GM21367 (cell line): ENCODE measurements around the gene ALDH8A1.

Experiments used
- ATAC-seq: cut with Tn5 transposase; IDR thresholded peaks from one replicate; pipeline ENCODE4 v1.9.1; 2021; ENCODE audit not compliant: unreplicated experiment

ALDH8A1 gene

DNA sequence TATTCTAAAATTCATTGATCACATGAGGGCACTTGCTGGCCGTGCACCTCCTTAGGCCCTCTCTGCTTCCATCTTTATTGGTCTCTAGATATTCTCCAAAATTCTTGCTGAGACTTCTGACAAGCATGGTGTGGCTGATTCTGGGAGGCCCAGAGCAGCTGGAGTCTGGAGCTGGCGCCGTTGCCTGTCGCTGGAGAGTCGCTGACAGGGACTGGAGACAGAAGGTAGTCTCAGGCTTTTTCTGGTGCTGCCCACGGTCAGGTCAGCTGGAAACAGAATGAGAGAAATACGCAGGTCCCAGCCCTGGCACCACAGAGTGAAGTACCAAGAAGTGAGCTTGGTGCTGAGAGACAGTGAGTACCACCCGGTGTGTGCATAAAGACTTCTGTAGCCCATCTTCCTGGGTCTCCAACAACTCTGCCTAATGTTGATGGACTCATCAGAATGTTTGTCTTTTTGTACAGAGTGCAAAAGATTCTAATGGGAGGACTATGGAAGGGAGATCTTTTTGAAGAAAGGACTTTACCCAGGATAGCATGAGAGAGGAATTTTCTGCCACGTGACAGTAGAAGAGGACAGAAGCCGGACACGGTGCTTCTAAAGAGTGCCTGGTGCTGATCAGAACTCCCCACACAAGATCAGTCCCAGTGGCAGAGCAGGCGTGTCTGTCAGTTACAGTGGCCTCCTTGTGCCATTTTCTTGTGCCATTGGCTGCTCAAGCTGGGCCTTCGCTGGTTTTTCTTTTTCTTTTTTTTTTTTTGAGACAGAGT lies 1.8 kb upstream of the ALDH8A1 start:
- no peak for ATAC-seq

DNA sequence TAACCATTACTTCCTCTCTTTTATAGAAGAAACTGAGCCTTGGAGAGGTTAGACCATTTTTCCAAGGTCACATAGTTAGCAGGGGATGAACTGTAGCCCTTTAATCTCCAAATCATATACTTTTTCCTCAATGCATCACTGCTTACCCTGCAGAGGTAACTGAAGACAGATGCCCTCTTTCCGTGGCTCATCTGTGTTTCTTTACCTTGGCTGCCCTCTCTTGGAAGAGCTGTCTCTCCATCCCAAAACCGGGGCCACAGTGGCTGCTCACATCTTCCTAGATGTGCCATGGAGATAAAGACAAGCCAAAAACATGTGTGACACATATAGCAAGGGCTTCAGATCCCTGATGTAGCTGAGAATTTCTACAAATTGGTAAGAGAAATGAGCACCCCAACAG lies 581 bp upstream of the ALDH8A1 start:
- no peak for ATAC-seq

DNA sequence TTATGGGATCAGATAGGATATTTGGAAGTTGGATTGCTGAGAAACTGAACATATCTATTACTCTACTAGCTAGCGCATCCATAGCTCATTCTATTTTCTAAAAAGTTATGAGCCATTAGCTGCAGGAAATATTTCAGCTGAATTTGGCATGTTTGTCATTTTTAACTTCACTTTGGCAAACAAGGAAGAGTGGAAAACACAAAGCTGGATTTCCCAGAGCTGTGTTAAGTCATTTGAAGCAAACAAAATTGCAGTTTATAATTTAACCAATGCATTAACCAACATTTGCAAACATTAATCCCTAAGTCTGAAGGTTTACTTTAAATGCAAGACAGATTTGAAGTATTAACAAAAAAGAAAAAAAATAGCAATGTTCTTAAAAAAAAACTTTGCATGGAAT lies 1.2 kb downstream of the ALDH8A1 start:
- no peak for ATAC-seq

DNA sequence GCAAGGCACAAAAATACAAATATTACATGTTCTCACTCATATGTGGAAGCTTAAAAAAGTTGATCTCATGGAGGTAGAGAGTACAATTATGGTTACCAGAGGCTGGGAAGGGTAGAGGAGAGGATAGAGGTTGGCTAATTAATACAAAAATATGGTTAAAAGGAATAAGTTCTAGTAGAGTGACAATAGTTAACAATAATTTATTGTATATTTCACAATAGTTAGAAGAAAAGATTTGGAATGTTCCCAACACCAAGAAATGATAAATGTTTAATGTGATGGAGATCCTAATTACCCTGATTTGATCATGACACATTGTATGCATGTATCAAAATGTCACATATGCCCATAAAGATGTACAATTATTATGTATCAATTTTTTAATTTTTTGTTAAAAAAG lies 1.8 kb downstream of the ALDH8A1 start:
- no peak for ATAC-seq

DNA sequence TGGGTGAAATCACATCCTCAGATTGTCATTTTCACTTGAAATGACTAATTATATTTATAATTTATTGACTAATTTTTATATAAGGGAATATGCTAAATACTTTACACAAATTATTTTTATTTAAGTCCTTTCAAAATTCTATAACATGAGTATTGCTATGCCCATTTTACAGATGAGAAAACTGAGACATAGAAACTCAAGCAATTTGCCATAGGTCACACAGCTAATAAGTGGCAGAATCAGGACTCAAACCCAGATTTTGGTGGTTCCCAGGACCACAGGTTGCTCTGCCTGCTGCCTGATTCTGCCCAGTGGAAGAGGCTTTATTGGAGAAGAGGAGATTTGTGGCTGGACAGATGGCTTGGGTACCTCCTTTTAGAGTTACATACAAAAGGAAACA lies 4.9 kb downstream of the ALDH8A1 start:
- no peak for ATAC-seq

DNA sequence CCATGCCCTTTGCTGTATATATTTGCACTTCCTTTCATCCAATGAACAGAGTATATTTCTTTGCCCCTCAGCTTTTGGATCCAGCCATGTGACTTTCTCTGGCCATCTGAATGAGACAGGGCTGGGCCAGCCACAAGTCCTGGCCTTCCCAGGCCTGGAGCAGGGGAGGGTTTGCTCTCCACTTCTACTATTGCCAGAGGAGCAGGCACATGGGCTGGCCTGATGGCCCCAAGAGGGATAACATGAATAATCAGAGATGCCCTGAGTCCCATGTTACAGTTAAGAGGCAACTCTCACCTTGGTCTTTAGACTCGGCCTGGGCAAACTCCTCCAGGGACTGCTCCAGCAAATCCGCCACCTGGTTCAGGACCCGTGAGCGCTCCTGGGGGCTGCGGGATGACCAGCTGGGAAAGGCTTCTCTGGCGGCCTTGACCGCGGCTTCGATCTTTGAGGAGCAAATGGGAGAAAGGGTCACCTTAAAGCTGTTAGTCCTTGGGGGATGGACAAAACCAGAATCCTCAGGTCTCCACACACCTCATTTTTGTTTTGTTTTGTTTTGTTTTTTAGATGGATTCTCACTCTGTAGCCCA lies 6.3 kb downstream of the ALDH8A1 start:
- no peak for ATAC-seq

DNA sequence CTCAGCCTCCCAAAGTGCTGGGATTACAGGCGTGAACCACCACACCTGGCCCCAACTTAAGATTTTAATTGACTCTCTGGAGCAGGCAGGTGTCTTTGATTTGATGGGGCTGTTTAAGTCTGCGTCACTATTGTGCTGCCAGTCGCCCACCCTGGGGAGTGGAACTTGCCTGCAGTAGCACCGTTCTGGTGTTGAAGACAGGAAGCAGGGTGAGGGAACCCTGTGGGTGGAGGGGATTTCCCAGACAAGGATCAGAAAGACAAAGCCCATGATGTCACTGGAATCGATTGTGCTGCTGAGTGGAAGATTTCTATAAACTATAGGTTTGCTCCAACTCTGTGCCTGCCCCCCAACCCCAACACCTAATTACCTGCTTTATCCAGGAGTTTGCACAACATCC lies 11.0 kb downstream of the ALDH8A1 start:
- no peak for ATAC-seq

DNA sequence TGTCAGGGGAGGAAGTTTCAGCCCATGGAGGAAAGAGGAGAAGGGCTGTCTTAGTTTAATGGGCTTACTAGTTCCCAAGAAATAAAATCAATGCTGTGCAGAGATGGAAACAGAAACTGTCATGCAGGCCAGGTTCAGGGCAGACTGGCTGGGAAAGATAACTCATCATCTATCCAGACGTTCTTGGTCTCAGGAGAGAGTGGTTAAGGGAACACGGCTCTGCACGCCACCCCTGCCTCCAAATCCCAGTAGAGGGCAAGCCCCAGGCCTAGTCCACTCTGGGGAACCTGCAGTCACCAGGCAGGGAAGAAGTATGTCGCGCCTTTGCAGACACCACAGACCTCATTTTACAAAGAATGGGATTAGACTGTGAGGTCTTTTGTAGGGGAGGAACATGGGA lies 12.5 kb downstream of the ALDH8A1 start:
- no peak for ATAC-seq

DNA sequence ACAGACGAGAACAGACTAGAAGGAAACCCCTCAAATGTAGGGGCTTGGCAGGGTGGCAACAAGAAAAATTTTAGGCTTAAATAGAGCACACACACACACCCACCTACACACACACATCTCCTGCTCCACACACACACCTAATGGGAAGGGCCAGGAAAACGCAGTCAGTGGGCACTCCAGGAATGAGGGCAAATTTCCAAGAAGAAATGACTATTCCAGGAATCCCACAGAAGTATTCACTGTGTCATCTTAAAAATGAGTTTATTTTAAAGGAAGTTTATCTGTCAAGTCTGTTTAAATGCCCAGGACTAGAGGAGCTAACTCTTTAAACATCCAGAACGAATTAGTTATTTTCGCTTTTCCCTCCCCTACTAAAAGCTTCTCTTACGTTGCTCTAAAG lies 13.0 kb downstream of the ALDH8A1 start:
- no peak for ATAC-seq

DNA sequence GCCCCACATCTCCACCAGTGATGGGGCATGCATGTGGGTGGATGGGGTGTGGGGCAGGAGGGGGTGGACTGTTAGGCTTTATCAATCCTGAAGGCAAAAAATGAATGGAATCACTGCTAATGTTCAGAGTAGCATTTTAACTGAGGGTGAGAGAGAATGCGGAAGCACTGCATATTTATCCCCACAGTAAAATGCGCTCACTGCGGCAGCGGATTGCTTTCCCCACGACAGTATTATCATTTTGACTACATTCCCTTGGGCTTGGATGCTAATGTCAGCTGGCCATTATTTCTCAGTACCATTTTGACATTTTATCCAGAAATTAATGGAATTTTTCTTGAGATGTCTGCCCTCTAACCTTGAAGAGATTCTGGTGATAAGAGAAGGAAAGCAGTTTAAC lies 13.4 kb downstream of the ALDH8A1 start:
- no peak for ATAC-seq

DNA sequence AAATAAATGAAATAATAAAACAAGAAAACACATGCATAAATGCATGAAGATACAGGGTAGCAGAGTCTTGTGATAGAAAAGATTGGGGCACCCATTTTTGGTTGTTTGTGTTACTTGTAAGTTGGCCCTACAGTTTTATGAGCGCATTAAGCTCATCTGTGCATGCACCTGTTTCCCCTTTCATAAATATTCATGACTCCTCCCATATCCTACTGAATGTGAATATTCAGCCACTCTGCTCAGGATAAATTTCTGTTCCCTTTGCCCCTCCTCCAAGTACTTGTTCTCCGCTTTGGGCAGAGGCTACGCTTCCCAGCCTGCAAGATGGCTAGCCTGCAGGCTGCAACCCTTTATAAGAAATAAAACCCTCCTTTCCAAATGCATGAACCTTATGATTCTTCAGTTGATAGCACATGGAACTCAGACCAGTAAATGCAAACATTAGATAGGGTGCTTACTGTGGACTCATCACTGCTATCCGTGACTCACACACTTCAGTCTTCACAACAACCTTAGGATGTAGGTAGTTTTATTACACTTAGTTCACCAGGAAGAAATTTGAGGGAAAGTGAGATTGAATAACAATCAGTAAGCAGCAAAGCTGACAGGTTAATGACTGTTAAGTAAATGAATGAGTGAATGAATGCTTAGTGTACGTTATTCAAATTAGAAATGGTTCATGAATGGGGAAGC lies 15.0 kb downstream of the ALDH8A1 start:
- ATAC-seq = no peak

DNA sequence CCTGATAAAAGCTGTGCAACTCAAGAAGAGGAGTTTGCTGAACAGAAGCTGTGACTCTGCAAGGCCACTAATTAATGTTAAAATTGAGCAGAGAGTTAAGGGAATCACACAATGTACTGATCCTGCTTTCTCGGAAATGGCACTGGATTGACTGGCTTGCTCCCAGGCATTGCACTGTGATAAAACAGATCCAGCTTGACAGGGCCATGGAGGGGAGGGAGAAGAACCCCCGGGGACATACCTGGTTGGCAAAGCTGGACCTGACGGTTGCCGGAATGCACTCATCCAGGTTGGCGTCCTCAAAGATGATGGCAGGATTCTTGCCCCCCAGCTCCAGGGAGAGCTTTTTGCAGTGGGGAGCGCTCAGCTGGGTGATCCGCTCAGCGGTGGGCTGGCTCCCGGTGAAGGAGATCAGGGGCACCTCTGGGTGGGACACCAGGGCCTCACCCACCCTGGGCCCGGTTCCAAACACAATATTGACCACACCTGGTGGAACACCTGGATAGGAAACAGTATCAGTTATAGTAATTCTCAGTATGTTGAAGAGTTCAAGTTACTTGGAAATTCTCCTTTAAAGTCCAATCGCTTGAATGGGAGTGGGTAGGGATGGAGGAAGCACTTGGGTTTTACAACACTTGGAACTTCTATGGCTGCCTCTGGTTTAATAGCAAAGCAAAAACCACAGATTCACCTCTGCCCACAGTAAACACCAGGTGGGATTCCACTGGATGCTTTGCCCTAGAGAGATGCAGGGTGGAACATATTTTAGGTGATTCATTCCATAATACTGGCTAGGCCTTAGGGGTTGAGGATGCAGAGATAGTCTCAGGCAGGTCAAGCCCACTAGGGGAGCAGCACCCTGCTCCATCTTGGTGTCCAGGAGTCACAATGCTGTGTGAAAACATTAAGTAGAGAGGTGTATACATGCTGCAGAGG lies 17.1 kb downstream of the ALDH8A1 start:
- ATAC-seq = no peak

DNA sequence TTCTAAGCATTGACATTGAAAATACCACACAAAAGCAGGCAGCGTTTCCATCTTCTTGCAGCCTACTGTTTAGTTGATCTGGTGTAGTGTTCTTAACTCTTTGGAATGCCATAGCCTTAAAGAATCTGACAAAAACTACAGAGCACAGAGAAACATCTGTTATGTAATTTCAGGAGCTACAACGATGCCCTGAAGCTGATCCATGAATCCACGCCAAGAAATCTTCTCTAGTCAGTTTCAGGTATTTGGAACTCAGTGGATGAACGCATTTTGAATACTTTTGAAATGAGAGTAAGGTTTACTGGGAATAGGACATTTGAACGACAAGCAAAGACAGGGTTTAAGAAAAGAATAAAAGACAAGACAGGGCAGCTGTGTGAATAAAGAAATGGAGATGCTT lies 17.8 kb downstream of the ALDH8A1 start:
- no peak for ATAC-seq

DNA sequence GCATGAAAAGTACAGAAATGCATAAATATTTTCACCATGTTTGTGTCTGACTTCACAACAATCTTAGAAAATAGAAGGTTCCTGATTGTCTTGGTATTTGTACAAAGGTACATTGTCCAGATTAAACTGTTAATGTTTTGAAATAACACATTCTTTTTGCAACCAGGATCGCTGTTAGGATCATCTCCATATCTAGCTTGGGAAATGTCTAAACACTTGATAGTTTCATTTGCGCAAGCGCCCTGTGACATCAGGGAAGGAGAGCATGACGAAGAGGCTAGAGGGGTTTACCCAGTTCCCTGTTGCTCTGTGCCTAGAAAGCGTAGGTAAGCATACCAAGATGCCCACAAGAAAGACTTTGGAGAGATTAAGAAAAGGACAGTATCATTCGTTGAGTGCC lies 19.4 kb downstream of the ALDH8A1 start:
- no peak for ATAC-seq

DNA sequence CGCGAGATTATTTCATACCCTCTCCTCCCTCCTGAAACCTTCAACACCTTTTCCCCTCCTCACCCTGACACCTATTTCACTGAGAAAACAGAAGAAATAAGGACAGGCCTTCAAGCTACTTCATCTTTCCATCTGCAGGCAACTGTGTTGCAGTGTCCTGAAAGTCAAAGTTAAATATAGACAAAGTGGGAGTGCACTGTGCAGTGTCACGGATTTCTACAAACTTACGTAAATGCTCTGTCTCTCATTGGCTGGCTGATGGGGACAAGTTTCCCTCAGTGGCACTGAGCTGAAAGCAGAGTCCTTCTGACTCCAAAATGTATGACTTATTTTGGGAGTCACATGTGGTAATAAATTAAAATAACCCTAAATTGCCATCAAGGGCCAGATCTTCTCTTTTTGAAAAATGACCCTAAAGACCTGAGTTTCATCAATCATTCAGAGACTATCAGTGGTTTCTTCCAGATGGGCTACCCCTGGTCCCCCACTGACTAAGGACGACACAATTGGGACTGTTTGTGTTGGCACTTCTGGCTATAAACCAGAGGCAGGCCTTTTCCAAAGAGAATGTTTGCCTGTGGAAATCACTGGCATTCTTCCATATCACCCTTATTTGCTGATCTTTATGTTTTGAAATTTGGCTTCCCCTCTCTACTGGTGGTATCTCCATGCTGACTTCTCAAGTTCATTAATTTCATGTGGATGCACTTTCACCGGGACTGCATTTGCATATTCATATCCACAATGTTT lies 21.6 kb downstream of the ALDH8A1 start:
- ATAC-seq = no peak

DNA sequence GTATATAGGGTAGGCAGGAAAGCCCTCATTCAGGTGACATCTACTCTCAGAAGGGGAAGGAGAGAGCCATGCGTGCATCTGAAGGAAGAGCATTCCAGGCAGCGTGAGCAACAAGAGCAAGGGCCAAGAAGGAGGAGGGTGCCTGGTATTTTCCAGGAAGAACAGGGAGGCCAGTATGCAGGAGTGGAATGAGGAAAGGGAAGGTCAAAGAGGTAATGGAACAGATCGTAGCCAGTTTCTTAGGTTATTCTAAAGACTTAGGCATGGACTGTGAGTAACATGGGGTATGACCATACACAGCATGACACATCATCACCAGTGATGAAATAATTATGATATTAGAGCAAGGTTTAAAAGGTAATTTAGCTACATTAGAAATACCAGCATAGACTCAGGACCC lies 24.1 kb downstream of the ALDH8A1 start:
- ATAC-seq = no peak

DNA sequence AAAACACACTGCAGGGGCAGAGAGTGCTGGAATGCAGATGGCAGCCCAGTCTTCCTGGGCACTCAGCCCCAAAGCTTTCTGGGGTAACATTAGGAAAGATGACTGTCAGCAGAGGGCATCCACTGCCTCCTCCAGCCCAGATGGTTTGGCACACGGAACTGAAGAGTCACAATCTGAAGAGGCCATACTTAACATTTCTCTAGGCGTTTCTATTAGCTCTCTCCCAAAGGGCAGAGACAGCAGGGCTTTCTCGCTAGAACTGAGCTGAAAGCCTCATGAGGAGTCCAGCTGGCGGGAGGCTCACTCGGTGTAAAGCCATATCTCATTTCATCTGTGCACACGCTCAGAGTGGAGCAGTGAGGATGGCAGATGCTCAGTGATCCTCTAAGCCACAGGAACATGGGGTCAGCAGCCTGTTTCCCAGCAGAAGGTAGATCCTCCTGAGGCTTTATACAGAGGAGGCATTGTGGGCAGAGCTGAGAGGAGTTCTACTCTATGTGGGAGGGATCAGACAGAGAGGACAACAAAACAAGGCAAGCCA lies 28.1 kb downstream of the ALDH8A1 start:
- no peak for ATAC-seq

DNA sequence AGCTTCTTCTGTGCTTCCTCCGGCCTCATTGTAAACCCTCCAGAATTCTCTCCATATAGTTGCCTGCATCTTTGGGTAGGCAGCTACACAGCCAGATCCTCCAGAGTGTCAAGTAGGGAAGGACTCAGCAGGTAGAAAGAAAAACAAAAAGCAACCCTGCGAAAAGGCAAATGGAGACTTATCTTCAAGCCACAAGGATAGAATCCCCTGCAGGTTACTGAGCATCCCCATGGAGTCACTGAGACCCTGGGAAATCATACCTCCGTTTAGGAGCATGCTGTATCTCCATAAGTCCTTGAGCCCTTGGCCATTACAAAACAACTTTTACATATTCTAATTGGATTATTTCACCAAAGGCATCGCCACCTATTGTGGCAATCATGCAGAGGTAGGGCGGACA lies 28.6 kb downstream of the ALDH8A1 start:
- ATAC-seq = no peak

DNA sequence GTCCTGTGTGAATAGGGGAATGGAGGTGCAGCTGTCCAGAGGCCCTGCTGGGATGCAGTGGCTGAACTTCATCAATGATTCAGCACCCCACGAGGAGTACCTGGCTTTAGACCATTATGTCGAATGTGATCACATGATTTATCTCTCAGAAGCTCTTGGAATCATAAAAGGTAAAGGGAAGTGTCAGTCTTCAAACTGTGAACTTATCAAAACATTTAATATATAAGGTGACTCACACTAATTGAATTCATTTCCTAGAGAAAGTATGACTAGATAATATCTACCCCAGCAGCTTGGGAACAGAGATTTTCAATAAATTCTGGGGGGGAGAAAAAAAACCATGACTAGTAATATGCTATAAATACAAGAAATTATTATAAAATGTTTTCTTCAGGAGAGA lies 29.5 kb downstream of the ALDH8A1 start:
- ATAC-seq = no peak

DNA sequence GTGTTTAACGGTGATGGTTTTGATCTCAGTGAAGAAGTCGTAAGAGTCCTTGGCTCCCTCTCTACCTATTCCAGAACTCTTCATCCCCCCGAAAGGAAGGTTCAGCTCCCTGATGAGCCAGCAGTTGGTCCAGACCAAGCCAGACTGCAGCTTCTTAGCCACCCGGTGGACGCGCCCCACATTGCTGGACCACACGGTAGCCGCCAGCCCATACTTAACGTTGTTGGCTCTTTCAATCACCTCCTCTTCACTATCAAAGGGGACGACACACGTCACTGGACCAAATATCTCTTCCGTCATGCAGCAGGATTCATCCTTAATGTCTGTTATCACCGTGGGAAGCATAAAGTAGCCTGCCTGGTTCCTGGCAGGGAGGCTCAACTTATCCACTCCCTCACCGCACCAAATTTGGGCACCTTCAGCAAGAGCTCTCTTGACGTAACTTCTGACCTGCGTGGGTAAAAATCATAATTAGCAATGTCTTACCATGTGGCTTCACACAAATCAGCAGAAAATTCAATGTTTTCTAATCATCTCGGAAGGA lies 31.4 kb downstream of the ALDH8A1 start:
- no peak for ATAC-seq
